ENCODE results near the gene DAP.

The DAP gene

DNA sequence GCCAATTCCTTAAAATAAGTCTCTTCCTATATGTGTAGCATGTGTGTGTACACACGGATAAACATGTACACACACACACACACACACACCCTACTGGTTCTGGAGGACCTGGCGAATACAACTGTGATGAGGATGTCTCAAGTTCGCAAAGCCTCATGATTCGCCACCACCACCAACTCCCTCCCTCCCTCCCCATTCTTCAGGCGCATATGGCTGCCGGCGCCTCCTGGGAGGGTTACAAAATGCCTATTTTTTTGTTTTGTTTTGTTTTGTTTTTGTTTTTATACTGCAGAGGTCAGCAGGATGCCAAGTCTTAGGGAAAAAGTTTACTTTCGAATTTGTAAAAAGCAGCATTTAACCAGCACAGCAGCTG lies 88.0 kb downstream of the DAP start:
- TF ChIP-seq CTCF (IDR thresholded peaks at IDR 0.05; ENCODE audit: insufficient read depth, low read depth, low read length, missing control alignments), result no peak
- no peak overlapping the region for H3K4me3 ChIP-seq (ENCODE audit: low read length)
- no peak for DNase-seq (ENCODE audit: low read depth)

DNA sequence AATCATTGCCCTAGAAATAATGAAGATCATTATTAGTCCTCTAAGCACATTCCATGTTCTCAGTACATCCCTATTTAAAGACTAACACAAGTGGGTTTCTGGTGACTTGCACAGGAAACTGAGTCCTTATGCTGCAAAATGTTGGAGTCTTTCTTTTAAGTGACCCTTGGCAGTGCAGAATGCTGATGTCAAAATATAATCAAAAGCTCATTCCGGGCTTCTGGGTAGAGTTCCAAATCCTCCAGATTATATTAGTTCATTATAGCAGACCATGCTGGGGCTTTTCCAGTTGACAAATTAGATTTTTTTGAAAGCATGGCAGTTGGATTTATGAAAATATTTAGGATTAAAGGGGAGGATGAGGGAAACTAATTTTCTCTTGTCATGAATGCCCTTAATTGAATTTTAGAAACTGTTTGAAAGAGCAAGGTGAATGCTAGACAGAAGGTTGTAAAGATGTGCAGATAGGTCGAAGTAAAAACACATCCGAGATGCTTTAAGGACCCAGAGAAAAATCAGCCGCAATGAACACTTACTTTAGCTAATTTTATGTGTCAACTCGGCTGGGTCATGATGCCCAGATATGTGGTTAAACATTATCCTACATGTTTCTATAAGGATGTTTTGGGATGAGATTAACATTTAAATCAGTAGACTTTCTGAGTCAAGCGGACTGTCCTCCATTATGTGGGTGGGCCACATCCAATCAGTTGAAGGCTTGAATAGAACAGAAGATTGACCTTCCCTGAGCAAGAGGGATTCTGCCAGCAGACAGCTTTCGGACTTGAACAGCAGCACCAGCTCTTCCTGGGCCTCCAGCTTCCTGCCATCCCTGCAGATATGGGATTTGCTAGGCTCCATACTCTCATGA lies 88.7 kb downstream of the DAP start:
- TF ChIP-seq CTCF (IDR thresholded peaks at IDR 0.05; ENCODE audit: insufficient read depth, low read depth, low read length, missing control alignments), result no peak
- DNase-seq (ENCODE audit: low read depth), result no peak

GRCh38 chr5:10671041-10672008 lies 89.7 kb downstream of the DAP start:
- no peak overlapping the region for H3K4me3 ChIP-seq (ENCODE audit: low read length)
- no peak for TF ChIP-seq CTCF (IDR thresholded peaks at IDR 0.05; ENCODE audit: insufficient read depth, low read depth, low read length, missing control alignments)
- DNase-seq (ENCODE audit: low read depth), result no peak

More for the DNA sequence above, 88.7 kb downstream of the DAP start:
- H3K4me3 ChIP-seq (ENCODE audit: low read length), result no peak overlapping the region

GRCh38 chr5:10669983-10670382 lies 91.1 kb downstream of the DAP start:
- no peak overlapping the region for H3K4me3 ChIP-seq (ENCODE audit: low read length)
- TF ChIP-seq CTCF (IDR thresholded peaks at IDR 0.05; ENCODE audit: insufficient read depth, low read depth, low read length, missing control alignments), result no peak
- no peak for DNase-seq (ENCODE audit: low read depth)

DNA sequence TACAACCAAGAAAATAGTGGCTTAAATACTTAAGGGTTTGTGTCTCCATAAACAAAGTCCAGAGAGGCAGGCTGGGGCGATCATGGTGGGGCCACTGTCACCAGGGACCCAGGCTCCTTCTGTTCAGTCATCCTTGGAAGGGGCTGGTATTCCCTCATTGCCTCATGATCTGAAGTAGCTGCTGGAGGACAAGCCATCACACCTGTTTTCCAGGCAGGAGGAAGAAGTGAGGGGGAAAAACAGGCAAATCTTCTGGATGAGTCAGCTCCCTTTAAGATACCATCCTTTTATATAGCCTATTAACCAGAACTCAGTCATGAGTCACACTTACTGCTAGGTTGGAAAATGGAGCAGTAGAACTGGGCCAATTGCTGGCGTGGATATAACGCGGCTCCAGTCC lies 92.3 kb downstream of the DAP start:
- no peak for TF ChIP-seq CTCF (IDR thresholded peaks at IDR 0.05; ENCODE audit: insufficient read depth, low read depth, low read length, missing control alignments)
- no peak overlapping the region for H3K4me3 ChIP-seq (ENCODE audit: low read length)
- DNase-seq (ENCODE audit: low read depth), result peak; percentile 27

DNA sequence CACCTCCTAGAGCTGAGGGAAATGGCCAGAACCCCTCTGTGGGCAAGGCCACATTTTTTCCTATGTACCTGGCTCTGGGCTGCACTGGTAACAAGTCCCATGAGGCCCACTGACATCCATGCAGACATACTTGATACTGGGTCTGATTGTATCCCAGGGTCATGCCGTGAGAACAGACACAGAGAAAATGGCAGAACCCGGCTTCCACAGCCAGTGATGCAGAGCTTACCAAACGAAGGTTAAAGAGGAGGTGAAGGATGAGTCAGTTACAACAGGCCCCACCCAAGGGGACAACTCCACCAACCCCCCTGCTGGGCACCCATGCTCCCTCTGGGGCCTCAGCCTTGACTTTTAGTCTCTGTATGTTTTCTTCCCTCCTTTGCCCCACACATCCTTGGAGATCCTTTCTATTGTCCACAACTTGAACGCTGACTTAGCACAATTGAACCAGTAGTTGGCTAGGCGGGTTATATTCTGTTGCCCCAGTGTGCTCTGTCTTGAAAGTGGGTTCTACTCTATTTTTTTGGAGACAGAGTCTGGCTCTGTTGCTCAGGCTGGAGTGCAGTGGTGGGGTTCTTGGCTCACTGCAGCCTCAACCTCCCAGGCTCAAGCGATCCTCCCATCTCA lies 93.5 kb downstream of the DAP start:
- no peak overlapping the region for H3K4me3 ChIP-seq (ENCODE audit: low read length)

More for the DNA sequence above, 93.5 kb downstream of the DAP start:
- no peak for DNase-seq (ENCODE audit: low read depth)
- no peak for TF ChIP-seq CTCF (IDR thresholded peaks at IDR 0.05; ENCODE audit: insufficient read depth, low read depth, low read length, missing control alignments)
